GM18519 (cell line): Measurements from ENCODE around the gene SLC35B3.
A peak's percentile ranks its signal among the peaks of the same experiment; 100 is the strongest.
"Not testable (repeated sequence)": the region's sequence is repeated elsewhere in the genome, so short reads cannot be mapped to it uniquely, and the experiment has no call there.

Source experiments
- ATAC-seq: cut with Tn5 transposase; IDR thresholded peaks from one replicate; pipeline ENCODE4 v1.9.1; 2021; ENCODE audit warnings: mild to moderate bottlenecking, moderate library complexity; ENCODE audit not compliant: unreplicated experiment, low FRiP score

SLC35B3 gene

DNA sequence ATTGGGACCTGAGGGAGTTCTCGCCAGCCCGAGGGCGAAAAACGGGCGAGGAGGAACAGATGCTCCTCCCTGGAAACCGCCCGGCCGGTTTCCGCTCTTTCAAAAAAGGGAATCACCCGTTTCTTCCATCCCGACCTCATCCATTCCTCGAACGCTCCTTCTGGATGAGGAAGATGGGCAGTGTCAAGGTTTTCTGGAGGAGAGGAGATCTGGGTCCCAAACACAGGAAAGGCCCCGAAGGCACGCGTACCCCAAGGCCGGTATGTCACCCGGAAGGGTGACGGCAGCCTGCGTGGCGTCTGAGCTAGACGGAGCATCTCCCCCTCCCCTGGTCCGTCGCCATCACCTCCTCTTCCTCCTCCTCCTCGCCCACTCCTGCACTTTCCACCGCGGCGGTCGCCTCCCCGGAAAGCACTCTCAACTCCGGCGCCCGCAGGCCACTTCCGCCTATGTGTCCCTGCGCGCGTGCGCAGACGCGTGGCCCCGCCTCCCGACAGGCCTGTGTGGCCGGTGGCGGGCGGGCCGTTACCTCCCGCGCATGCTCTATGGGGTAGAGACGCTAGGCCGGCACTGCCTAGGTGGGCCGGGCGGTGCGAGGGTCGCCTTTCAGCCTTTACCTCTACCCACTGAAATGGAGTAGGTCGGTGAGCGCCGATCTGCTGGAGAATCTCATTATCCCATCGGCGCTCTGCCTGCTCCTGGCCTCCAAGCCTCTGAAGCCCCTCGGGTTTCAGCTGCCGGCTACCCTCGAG lies at the start of gene SLC35B3:
TSS of gene SLC35B3 (minus strand) at position 453 of the 752 bp plus-strand sequence.
- ATAC-seq = peak; percentile 97

DNA sequence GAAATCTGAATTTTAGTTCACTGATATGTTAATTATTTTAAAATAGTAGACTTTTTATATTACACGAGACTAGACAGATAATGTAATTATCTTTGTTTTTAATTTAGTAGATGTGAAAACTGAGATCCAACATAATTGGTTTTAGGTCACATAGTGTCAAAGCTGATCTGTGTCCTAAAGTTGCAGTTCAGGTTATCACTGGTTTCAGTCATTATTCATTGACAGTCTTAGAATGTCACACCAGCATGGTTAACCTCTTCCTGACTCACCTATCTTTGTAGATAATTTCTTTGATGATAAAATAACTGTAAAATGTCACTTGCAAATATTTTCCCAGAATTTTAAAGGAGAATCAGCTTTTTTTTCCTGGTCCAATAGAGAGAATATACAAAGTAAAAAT lies 48.3 kb upstream of the SLC35B3 start:
- no peak for ATAC-seq

DNA sequence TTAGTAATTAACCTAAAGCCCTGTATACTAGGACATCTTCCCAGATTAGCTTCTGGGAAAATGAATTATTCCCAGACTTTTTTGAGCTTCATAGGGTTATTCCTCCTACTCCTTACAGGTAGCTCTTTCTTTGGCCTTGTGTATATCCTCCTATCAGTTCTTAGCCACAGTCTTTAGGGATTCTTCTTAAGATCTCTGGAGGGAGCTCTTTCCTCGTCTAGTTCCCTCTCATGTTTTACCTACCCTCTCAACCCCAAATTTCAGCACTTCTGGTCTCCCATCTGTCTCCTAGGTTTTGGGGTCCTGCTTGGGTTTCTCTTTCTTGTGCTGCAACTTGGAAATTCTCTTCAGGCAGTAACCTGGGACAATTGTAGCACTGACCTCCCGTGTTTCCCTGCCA lies 46.4 kb upstream of the SLC35B3 start:
- ATAC-seq = peak; percentile 83

DNA sequence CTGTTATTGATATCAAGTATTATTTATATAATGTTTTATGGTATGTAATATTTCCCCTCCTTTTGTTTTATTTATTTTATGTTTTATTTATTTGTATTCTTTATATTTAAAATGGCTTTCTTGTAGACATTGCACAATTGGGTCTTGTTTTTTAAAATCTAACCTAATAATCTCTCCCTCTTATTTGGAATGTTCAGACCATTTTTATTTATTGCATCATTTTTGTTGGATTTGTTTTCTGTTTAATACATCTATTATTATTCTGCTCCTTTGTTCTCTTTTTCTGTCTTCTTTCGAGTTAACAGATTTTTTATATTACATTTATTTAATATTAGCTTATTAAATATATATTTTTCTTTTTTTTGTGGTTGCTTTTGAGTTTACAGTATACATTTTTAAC lies 43.1 kb upstream of the SLC35B3 start:
- no peak for ATAC-seq

DNA sequence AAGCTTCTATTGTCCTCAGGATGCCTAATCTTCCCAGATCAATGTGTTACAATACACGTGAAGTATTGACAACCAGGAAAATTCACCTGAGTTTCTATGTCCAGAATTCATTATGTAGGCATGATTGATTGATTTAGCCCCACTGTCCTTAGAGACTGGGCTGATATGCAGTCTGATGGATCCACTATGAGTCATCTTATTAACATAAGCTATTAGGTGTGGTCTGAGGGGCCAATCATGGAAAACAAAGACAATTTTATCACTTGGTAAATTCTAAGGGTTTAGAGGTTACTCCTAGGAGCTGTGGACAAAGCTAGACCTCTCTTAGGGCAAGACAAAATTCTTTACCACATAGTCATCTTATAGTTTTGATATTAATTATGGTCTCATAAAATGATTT lies 41.3 kb upstream of the SLC35B3 start:
- ATAC-seq = no peak

GRCh38 chr6:8468552-8469356 lies 33.4 kb upstream of the SLC35B3 start:
- ATAC-seq = no peak

GRCh38 chr6:8462694-8463093 lies 27.3 kb upstream of the SLC35B3 start:
- no peak for ATAC-seq

GRCh38 chr6:8462169-8462568 lies 26.8 kb upstream of the SLC35B3 start:
- no peak for ATAC-seq

GRCh38 chr6:8446391-8446790 lies 11.0 kb upstream of the SLC35B3 start:
- no peak for ATAC-seq

DNA sequence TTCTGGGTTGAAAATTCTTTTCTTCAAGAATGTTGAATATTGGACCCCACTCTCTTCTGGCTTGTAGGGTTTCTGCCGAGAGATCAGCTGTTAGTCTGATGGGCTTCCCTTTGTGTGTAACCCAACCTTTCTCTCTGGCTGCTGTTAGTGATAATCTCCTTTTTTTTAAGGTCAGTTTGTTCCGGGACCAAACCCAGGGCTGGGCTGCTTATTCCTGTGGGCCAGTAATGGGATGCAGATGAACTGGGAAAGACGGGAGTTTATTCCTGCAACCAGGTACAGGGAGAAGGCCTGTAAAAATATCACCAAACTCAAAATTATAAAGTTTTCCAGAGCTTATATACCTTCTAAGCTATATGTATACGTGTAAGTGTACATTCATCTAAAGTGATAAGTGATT lies 10.6 kb upstream of the SLC35B3 start:
- ATAC-seq = not testable (repeated sequence)

- ATAC-seq = no peak
Observed at GRCh38 chr6:8442150-8442549, 6.8 kb upstream of the SLC35B3 start.

- no peak for ATAC-seq
Observed at GRCh38 chr6:8441452-8441851, 6.1 kb upstream of the SLC35B3 start.

DNA sequence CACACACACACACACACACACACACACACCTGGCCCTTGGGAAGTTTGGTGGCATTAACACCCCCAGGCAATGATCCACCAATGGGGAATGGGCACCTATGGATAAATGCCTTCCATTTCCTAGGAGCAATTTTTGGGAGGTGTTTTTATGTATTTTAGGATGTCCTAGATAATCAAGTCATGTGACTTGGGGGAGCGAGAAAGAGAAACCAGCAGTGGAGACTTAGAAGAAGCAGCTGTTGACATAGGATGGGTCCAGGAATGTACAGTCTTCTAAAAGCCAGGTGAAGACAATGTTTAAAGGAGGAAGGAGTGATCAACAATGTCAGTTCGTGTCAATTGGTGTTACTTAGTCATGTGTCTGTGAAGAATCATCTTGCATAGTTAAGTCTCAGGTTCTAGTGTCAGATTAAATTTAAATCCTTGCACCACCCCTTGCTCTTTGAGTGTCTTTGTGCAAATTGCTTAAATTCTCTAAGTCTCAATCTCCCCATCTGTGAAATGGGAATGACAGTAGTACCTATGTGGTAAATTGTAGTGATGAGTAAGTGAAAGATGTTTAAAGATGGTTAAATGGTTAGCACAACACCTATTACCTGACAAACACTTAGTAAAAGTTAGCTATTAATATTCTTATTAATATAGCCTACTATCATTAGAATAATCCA lies 4.4 kb upstream of the SLC35B3 start:
- no peak for ATAC-seq

DNA sequence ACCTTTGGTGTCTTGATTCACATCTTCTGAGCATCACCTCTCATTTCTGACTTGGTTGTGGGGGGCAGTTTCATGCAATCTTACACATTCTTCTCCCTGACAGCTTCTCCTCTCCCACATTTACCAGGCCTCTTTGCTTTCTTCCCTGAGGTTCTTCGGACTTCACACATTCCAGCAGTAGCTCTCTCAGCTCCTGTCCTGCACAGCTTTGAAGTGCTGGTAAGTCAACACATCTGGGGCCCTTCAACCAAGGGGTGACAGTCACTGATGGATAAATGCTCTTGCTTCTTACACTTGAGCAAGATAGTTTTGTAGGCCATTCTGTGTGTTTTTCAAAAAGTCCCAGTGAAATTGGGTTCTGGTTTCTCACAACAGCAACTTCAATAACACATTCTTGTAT lies 2.5 kb upstream of the SLC35B3 start:
- ATAC-seq = no peak

- ATAC-seq = no peak
Observed at GRCh38 chr6:8436966-8437365, 1.6 kb upstream of the SLC35B3 start.

DNA sequence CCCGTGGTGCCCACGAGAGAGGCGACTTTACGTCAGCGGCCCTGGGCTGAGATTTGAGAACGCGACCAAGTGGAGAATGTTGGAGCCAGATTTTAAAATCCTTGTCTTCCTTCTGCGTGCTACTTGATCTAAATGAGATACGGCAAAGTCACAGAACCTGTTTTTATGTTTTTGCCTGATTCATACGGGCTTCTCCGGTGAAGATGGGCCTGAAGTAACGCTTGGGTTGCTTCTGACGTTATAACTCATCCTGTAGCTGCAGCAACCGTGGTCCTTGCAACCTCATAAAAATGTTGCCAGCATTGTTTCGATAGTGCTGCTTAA lies 462 bp upstream of the SLC35B3 start:
- no peak for ATAC-seq

GRCh38 chr6:8434727-8435092 lies 635 bp downstream of the SLC35B3 start:
- peak; percentile 15 for ATAC-seq

GRCh38 chr6:8432614-8433013 lies 2.7 kb downstream of the SLC35B3 start:
- ATAC-seq = no peak

GRCh38 chr6:8429821-8430220 lies 5.5 kb downstream of the SLC35B3 start:
- ATAC-seq = no peak

DNA sequence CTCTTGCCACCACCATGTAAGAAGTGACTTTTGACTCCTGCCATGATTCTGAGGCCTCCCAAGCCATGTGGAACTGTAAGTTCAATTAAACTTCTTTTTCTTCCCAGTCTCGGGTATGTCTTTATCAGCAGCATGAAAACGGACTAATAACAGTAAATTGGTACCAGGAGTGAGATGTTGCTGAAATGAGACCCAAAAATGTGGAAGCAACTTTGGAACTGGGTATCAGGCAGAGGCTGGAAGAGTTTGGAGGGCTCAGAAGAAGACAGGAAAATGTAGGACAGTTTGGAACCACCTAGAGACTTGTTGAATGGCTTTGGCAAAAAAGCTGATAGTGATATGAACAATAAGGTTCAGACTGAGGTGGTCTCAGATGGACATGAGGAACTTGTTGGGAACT lies 8.8 kb downstream of the SLC35B3 start:
- not testable (repeated sequence) for ATAC-seq

GRCh38 chr6:8420031-8420588 lies 15.2 kb downstream of the SLC35B3 start:
- ATAC-seq = no peak
